MM.1S (cell line): Measurements from ENCODE around the gene TIGAR.

Experiments
- EZH2 ChIP-seq: fragments of 300-600 bp; sonication (generic); optimal IDR thresholded peaks from 2 replicates; pipeline ENCODE3; 2017; ENCODE audit warnings: low read depth, mild to moderate bottlenecking, antibody characterized with exemption, low read length, mixed read lengths
- TF ChIP-seq, protein P1 (sequence below): fragments of 300-600 bp; sonication (generic); IDR thresholded peaks from 2 replicates; pipeline ENCODE4 v1.5.1; 2016; ENCODE audit warnings: antibody characterized with exemption, low read length, mixed read lengths

DNA sequence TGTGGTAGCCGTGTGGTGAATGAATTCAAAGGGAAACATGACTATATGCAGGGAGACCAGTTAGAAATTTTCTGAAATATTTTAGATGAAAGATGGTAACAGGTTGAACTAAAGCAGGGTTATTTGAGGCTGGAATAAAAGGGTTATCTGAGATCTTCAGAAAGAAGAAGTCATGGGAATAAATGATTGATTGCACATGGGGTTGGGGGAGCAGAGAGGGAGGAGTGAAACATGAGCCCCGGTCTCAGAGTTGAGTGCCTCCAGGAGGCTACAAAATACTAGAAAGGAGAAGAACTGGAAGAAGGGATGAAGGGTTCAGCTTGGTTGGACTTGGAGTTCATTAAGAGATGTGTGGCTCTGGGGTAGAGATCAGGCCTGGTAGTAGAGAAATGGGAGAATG, 74.8 kb downstream of the TIGAR start:
- TF ChIP-seq, protein P1, sequence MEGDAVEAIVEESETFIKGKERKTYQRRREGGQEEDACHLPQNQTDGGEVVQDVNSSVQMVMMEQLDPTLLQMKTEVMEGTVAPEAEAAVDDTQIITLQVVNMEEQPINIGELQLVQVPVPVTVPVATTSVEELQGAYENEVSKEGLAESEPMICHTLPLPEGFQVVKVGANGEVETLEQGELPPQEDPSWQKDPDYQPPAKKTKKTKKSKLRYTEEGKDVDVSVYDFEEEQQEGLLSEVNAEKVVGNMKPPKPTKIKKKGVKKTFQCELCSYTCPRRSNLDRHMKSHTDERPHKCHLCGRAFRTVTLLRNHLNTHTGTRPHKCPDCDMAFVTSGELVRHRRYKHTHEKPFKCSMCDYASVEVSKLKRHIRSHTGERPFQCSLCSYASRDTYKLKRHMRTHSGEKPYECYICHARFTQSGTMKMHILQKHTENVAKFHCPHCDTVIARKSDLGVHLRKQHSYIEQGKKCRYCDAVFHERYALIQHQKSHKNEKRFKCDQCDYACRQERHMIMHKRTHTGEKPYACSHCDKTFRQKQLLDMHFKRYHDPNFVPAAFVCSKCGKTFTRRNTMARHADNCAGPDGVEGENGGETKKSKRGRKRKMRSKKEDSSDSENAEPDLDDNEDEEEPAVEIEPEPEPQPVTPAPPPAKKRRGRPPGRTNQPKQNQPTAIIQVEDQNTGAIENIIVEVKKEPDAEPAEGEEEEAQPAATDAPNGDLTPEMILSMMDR = no peak
- no peak for TF ChIP-seq EZH2
